GM18873 (cell line): Measurements from ENCODE around the gene COQ8A.
"Not testable (repeated sequence)": the region's sequence is repeated elsewhere in the genome, so short reads cannot be mapped to it uniquely, and the experiment has no call there.

Experiments
- ATAC-seq: cut with Tn5 transposase; IDR thresholded peaks from one replicate; pipeline ENCODE4 v1.9.1; 2021; ENCODE audit warnings: mild to moderate bottlenecking, moderate library complexity, moderate number of reproducible peaks; ENCODE audit not compliant: unreplicated experiment, low FRiP score

COQ8A gene

GRCh38 chr1:226999579-226999978 lies 59.5 kb downstream of the COQ8A start:
- not testable (repeated sequence) for ATAC-seq

- ATAC-seq: no peak
Measured at GRCh38 chr1:227002531-227003049, 62.5 kb downstream of the COQ8A start.

- ATAC-seq: no peak
Measured at GRCh38 chr1:227003165-227003564, 63.1 kb downstream of the COQ8A start.

GRCh38 chr1:227004796-227005195 lies 64.7 kb downstream of the COQ8A start:
- ATAC-seq: no peak

GRCh38 chr1:227006226-227006796 lies 66.2 kb downstream of the COQ8A start:
- no peak for ATAC-seq

- no peak for ATAC-seq
Measured at GRCh38 chr1:227009937-227010336, 69.8 kb downstream of the COQ8A start.

GRCh38 chr1:227010645-227011044 lies 70.6 kb downstream of the COQ8A start:
- no peak for ATAC-seq

GRCh38 chr1:227016990-227017389 lies 76.9 kb downstream of the COQ8A start:
- ATAC-seq: no peak

- ATAC-seq: no peak
Measured at GRCh38 chr1:227032396-227032795, 92.3 kb downstream of the COQ8A start.

- ATAC-seq: no peak
Measured at GRCh38 chr1:227033880-227034279, 93.8 kb downstream of the COQ8A start.

GRCh38 chr1:227035316-227035715 lies 95.2 kb downstream of the COQ8A start:
- ATAC-seq: no peak

GRCh38 chr1:227037121-227037520 lies 97.0 kb downstream of the COQ8A start:
- ATAC-seq: no peak
